ENCODE results near the gene DCUN1D2. TPM values are rescaled to one million over a fixed set of nuclear protein-coding genes. Genes with fewer than 3 reads are reported as not detected.

DCUN1D2 gene
- total and polyA plus RNA-seq, 4 donors, result 7.4 to 28.2 (median 16.6) TPM

DNA sequence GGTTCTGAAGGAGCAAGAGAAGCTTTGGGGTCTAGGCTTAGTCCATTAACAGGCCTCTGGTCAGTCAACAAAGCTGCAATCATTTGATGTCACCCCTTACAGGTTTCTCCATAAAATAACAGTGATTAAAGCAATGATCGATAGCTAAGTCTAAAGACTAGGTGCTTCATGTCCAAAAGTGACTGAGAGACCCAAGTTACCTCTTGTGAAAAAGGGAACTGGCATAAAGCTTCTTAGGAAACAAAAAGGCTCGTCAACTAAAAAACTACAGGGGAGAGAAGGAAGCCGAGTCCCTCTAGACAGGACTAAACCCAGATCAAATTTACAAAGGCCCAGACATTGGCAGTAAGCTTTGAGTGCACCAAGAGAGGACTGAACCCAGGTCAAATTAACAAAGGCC lies 2.2 kb downstream of the DCUN1D2 start:
- intact Hi-C loops (cut with DNase I), result no loop called here
- H3K4me3 ChIP-seq (ENCODE audit: low read length in 2 of 2), result no peak overlapping the region
- H3K27me3 ChIP-seq (ENCODE audit: control insufficient read depth in 1 of 2, insufficient read depth in 2 of 2, low read length in 1 of 2), result no peaks in the 10 kb centered on the region
- H3K9me3 ChIP-seq (ENCODE audit: control insufficient read depth, low read length), result no peaks in the 10 kb centered on the region
- H3K27ac ChIP-seq (ENCODE audit: low read depth in 1 of 2, low read length in 2 of 2), result no peak overlapping the region
- no peaks in the 10 kb centered on the region for H3K36me3 ChIP-seq (ENCODE audit: control insufficient read depth in 1 of 2, insufficient read depth in 2 of 2, low read length in 1 of 2)
- no peaks in the 10 kb centered on the region for H3K4me1 ChIP-seq (ENCODE audit: control insufficient read depth in 1 of 2, insufficient read depth in 2 of 2, low read length in 2 of 2)
- no peak for DNase-seq
- 85 to 95% methylated on average over 3 of the region's 3 CpGs for WGBS, 2 donors
- ATAC-seq (ENCODE audit: low FRiP score), result no peak

DNA sequence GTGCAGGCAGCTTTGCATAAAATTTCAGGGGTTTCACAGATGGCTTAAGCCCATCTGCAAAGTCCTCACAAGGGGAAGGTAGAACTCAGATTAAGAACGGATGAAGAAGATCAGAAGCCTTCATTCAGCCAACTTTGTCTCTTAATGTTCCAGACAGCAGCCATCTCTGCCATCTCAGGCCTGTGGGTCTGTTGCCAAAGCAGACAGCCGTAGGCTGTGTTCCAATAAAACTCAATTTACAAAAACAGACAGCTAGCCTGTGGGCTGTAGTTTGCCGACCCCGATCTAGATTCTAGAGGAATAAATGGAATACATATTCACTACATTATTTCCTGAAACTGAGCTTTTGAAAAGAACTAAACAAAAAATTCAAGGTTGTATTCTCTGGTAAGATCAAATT lies 3.8 kb downstream of the DCUN1D2 start:
- 39 to 47% methylated on average over 4 of the region's 4 CpGs for WGBS, 2 donors
- ATAC-seq (ENCODE audit: low FRiP score), result no peak
- intact Hi-C loops (cut with DNase I), result no loop called here
- no peak overlapping the region for H3K27ac ChIP-seq (ENCODE audit: low read depth in 1 of 2, low read length in 2 of 2)
- no peaks in the 10 kb centered on the region for H3K4me1 ChIP-seq (ENCODE audit: control insufficient read depth in 1 of 2, insufficient read depth in 2 of 2, low read length in 2 of 2)
- no peaks in the 10 kb centered on the region for H3K9me3 ChIP-seq (ENCODE audit: control insufficient read depth, low read length)
- no peaks in the 10 kb centered on the region for H3K36me3 ChIP-seq (ENCODE audit: control insufficient read depth in 1 of 2, insufficient read depth in 2 of 2, low read length in 1 of 2)
- no peak overlapping the region for H3K4me3 ChIP-seq (ENCODE audit: low read length in 2 of 2)
- H3K27me3 ChIP-seq (ENCODE audit: control insufficient read depth in 1 of 2, insufficient read depth in 2 of 2, low read length in 1 of 2), result no peaks in the 10 kb centered on the region
- no peak for DNase-seq

DNA sequence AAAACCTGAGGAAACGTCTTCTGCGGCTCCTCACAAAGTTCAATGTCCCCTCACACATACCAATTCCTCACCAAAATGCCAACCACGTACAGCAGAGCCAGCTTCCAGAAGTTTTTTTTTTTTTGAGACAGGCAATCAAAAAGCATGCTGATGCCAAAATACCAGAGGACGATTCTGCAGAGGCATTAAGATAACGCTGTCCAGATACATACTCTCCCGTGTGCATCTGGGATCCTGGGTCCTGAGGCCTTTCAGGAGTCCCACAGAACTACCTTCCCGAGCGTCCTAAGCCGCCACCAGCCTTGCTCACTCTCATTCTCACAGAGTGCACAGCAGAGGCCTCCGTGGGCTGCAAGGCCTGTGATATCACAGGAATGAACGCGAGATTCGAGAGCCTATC lies 5.0 kb downstream of the DCUN1D2 start:
- DNase-seq (no peak), ATAC-seq (ENCODE audit: low FRiP score) (no peak)
- Histone ChIP-seq H3K4me1 (ENCODE audit: control insufficient read depth in 1 of 2, insufficient read depth in 2 of 2, low read length in 2 of 2) (no peaks in the 10 kb centered on the region), H3K9me3 (ENCODE audit: control insufficient read depth, low read length) (no peaks in the 10 kb centered on the region), H3K36me3 (ENCODE audit: control insufficient read depth in 1 of 2, insufficient read depth in 2 of 2, low read length in 1 of 2) (no peaks in the 10 kb centered on the region), H3K27ac (ENCODE audit: low read depth in 1 of 2, low read length in 2 of 2) (no peak overlapping the region), H3K4me3 (ENCODE audit: low read length in 2 of 2) (no peak overlapping the region), H3K27me3 (ENCODE audit: control insufficient read depth in 1 of 2, insufficient read depth in 2 of 2, low read length in 1 of 2) (no peaks in the 10 kb centered on the region)
- WGBS, 2 donors, result 74 to 78% methylated on average over 13 of the region's 13 CpGs
- intact Hi-C loops (cut with DNase I), result no loop called here

DNA sequence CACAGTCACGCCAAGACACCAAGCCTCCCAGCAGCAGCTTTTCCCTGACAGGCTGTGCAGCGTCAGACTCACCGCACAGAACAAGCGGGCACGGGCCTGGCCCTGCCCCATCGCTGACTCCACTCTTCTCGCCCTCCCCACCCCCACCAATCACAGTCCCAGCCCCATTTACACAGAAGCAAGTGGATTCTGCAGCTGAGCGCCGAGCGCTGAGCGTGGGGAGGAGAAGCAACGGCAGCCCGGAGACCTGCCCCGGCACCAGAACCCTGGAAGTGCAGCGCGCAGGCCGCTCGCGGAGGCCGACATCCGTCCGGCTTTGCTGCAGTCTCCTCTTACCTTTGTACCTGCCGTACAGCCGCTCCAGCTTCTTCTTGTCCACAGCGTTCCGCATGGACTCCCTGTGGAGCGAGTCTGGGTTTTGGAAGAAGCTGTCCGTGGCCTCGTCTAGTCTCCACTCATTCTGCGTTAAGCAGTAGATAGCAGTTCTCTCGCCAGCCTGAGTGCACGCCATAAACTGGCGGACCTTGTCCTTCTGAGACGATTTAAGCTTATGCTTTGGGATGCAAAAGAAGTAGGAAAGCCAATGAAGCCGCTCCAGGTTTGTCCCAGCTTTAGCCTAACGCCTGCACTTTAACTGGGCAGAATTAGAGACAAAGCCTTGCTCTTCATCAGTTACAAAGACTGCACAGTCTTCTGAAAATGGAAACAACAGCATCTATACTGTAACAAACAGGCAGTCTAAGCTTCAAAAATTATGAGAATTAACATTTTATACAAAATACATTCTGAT lies 6.8 kb downstream of the DCUN1D2 start:
- ATAC-seq (ENCODE audit: low FRiP score) (peak; percentile 38), DNase-seq (no peak)
- H3K27ac ChIP-seq (ENCODE audit: low read depth in 1 of 2, low read length in 2 of 2), result no peak overlapping the region
- intact Hi-C loops (cut with DNase I), result no loop called here
- H3K36me3 ChIP-seq (ENCODE audit: control insufficient read depth in 1 of 2, insufficient read depth in 2 of 2, low read length in 1 of 2), result no peaks in the 10 kb centered on the region
- H3K27me3 ChIP-seq (ENCODE audit: control insufficient read depth in 1 of 2, insufficient read depth in 2 of 2, low read length in 1 of 2), result no peaks in the 10 kb centered on the region
- H3K9me3 ChIP-seq (ENCODE audit: control insufficient read depth, low read length), result no peaks in the 10 kb centered on the region
- H3K4me1 ChIP-seq (ENCODE audit: control insufficient read depth in 1 of 2, insufficient read depth in 2 of 2, low read length in 2 of 2), result no peaks in the 10 kb centered on the region
- no peak overlapping the region for H3K4me3 ChIP-seq (ENCODE audit: low read length in 2 of 2)
- WGBS, 2 donors, result 88 to 93% methylated on average over 36 of the region's 36 CpGs

DNA sequence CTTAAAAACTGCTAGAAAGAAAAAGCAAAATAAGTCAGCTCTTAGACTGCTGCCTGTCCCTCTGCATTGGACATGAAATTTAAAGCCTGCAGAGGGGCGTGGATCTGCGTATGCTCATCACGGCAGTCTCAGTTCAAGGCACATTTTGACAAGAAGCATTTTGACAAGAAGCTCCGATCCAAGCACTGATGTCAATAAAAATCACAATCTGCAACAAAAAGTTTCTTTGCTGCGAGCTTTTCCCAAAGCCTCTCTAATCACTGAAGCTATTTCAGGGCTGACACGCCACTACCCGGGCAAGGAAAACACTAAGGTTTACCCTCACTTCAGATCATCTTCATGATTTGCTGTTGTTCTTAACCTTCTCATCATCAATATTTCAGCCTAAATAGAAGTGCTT lies 7.4 kb downstream of the DCUN1D2 start:
- Histone ChIP-seq H3K27ac (ENCODE audit: low read depth in 1 of 2, low read length in 2 of 2) (no peak overlapping the region), H3K4me3 (ENCODE audit: low read length in 2 of 2) (no peak overlapping the region), H3K36me3 (ENCODE audit: control insufficient read depth in 1 of 2, insufficient read depth in 2 of 2, low read length in 1 of 2) (no peaks in the 10 kb centered on the region), H3K4me1 (ENCODE audit: control insufficient read depth in 1 of 2, insufficient read depth in 2 of 2, low read length in 2 of 2) (no peaks in the 10 kb centered on the region), H3K27me3 (ENCODE audit: control insufficient read depth in 1 of 2, insufficient read depth in 2 of 2, low read length in 1 of 2) (no peaks in the 10 kb centered on the region), H3K9me3 (ENCODE audit: control insufficient read depth, low read length) (no peaks in the 10 kb centered on the region)
- 89 to 91% methylated on average over 7 of the region's 7 CpGs for WGBS, 2 donors
- no peak for ATAC-seq (ENCODE audit: low FRiP score)
- intact Hi-C loops (cut with DNase I), result no loop called here
- no peak for DNase-seq

DNA sequence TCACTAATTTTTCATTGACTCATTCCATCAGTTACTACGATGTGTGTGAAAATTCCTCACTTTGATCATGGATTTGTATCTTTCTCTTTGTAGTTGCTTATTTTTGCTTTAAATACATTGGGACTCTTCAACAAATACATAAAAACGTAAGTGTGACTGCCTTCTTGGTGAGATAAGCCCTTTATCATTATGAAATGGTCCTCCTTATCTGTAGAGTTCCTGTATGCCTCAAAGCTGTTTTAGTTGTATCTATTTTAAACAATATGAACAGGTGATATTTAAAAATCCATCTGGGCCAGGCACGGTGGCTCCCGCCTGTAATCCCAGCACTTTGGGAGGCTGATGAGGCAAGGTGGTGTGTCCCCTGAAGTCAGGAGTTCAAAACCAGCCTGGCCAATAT lies 11.3 kb downstream of the DCUN1D2 start:
- intact Hi-C loops (cut with DNase I), result no loop called here
- H3K4me1 ChIP-seq (ENCODE audit: control insufficient read depth in 1 of 2, insufficient read depth in 2 of 2, low read length in 2 of 2), result no peaks in the 10 kb centered on the region
- H3K4me3 ChIP-seq (ENCODE audit: low read length in 2 of 2), result no peak overlapping the region
- DNase-seq (no peak), ATAC-seq (ENCODE audit: low FRiP score) (no peak)
- peaks cover 0 to 5% of the 10 kb centered on the region in 2 donors for H3K36me3 ChIP-seq (ENCODE audit: control insufficient read depth in 1 of 2, insufficient read depth in 2 of 2, low read length in 1 of 2)
- no peaks in the 10 kb centered on the region for H3K9me3 ChIP-seq (ENCODE audit: control insufficient read depth, low read length)
- H3K27ac ChIP-seq (ENCODE audit: low read depth in 1 of 2, low read length in 2 of 2), result no peak overlapping the region
- WGBS, 2 donors, result 77 to 81% methylated on average over 4 of the region's 4 CpGs
- no peaks in the 10 kb centered on the region for H3K27me3 ChIP-seq (ENCODE audit: control insufficient read depth in 1 of 2, insufficient read depth in 2 of 2, low read length in 1 of 2)

DNA sequence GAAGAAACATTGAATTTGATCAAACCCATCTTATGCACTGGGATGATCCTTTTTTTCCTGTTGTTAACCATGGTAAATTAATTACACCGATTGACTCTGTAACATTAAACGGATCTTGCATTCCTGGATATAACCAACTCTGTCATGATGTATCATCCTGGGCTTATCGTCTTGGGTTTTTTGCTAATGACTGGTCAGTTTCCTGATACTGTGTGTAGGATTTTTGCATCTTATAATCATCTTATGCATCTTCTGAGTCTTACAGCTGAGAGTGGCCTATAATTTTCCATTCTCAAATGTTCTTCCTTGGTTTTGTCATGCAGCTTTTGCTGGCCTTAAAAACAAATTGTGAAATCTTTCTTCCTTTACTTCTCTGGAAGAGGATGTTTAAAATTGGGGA lies 12.8 kb downstream of the DCUN1D2 start:
- peaks cover 0 to 5% of the 10 kb centered on the region in 2 donors for H3K36me3 ChIP-seq (ENCODE audit: control insufficient read depth in 1 of 2, insufficient read depth in 2 of 2, low read length in 1 of 2)
- DNase-seq (no peak), ATAC-seq (ENCODE audit: low FRiP score) (no peak)
- no peaks in the 10 kb centered on the region for H3K4me1 ChIP-seq (ENCODE audit: control insufficient read depth in 1 of 2, insufficient read depth in 2 of 2, low read length in 2 of 2)
- intact Hi-C loops (cut with DNase I), result no loop called here
- no peaks in the 10 kb centered on the region for H3K27me3 ChIP-seq (ENCODE audit: control insufficient read depth in 1 of 2, insufficient read depth in 2 of 2, low read length in 1 of 2)
- H3K4me3 ChIP-seq (ENCODE audit: low read length in 2 of 2), result no peak overlapping the region
- H3K27ac ChIP-seq (ENCODE audit: low read depth in 1 of 2, low read length in 2 of 2), result no peak overlapping the region
- H3K9me3 ChIP-seq (ENCODE audit: control insufficient read depth, low read length), result no peaks in the 10 kb centered on the region
- WGBS, 2 donors, result 99% methylated on average over 3 of the region's 3 CpGs

DNA sequence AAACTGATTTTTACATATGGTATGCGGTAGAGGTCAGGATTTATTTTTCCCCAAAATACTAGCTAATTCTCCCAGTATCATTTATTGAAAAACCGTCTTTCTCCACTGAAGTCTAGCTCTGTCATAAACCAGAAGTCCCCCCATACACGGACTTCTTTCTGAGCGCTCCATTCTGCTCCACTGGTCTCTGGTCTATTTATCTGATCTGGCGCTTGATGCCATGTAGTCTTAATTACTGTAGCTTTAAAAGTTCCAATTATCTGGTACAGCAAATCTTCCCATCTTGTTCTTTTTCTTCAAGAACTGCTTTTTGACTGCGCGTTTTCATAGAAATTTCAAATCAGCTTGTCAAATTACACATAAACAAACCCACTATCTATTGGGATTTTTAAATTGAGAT lies 13.7 kb downstream of the DCUN1D2 start:
- no peaks in the 10 kb centered on the region for H3K9me3 ChIP-seq (ENCODE audit: control insufficient read depth, low read length)
- ATAC-seq (ENCODE audit: low FRiP score), result no peak
- H3K4me3 ChIP-seq (ENCODE audit: low read length in 2 of 2), result no peak overlapping the region
- DNase-seq, result no peak
- intact Hi-C loops (cut with DNase I), result no loop called here
- peaks cover 0 to 5% of the 10 kb centered on the region in 2 donors for H3K36me3 ChIP-seq (ENCODE audit: control insufficient read depth in 1 of 2, insufficient read depth in 2 of 2, low read length in 1 of 2)
- no peaks in the 10 kb centered on the region for H3K27me3 ChIP-seq (ENCODE audit: control insufficient read depth in 1 of 2, insufficient read depth in 2 of 2, low read length in 1 of 2)
- no peaks in the 10 kb centered on the region for H3K4me1 ChIP-seq (ENCODE audit: control insufficient read depth in 1 of 2, insufficient read depth in 2 of 2, low read length in 2 of 2)
- WGBS, 2 donors, result 95 to 98% methylated on average over 7 of the region's 7 CpGs
- no peak overlapping the region for H3K27ac ChIP-seq (ENCODE audit: low read depth in 1 of 2, low read length in 2 of 2)

DNA sequence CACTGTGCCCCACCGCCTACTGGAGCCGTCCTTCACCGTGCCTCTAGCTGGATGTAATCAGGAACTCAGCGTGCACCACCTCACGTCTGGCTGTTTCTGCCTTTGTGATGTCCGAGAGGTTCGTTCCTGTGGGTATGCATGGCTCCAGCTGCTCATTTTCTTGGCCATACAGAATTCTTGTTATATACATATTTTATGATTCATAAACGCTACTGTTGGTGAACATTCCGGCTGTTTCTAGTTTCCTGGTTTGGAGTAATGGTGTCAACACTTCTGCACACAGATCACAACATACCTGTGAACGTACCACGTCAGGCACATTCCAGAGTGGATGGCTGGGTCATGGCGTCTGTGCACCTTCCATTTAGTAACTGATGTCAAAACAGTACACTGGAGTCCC lies 14.6 kb downstream of the DCUN1D2 start:
- H3K9me3 ChIP-seq (ENCODE audit: control insufficient read depth, low read length), result no peaks in the 10 kb centered on the region
- 89 to 95% methylated on average over 12 of the region's 12 CpGs for WGBS, 2 donors
- no peak overlapping the region for H3K4me3 ChIP-seq (ENCODE audit: low read length in 2 of 2)
- intact Hi-C loops (cut with DNase I), result no loop called here
- no peak for DNase-seq
- H3K36me3 ChIP-seq (ENCODE audit: control insufficient read depth in 1 of 2, insufficient read depth in 2 of 2, low read length in 1 of 2), result peaks cover 0 to 5% of the 10 kb centered on the region in 2 donors
- no peak overlapping the region for H3K27ac ChIP-seq (ENCODE audit: low read depth in 1 of 2, low read length in 2 of 2)
- H3K27me3 ChIP-seq (ENCODE audit: control insufficient read depth in 1 of 2, insufficient read depth in 2 of 2, low read length in 1 of 2), result no peaks in the 10 kb centered on the region
- no peak for ATAC-seq (ENCODE audit: low FRiP score)
- H3K4me1 ChIP-seq (ENCODE audit: control insufficient read depth in 1 of 2, insufficient read depth in 2 of 2, low read length in 2 of 2), result no peaks in the 10 kb centered on the region
